WI38 (cell line): ENCODE data around the gene LRCH4.
"Not testable (repeated sequence)": the region's sequence is repeated elsewhere in the genome, so short reads cannot be mapped to it uniquely, and the experiment has no call there.

Experiments used
- H3K4me3 ChIP-seq: 2 replicates; pipeline ENCODE4 v1.5.1; 2011; ENCODE audit warnings: low read depth, mild to moderate bottlenecking, control low read depth, low read length
- CTCF ChIP-seq: IDR thresholded peaks from 2 replicates; pipeline ENCODE4 v1.5.1; 2012; ENCODE audit warnings: low read depth, mild to moderate bottlenecking, control low read depth, low read length

LRCH4 gene

GRCh38 chr7:100545360-100546128 is 40.4 kb downstream of the LRCH4 start:
- H3K4me3 ChIP-seq = 0 out of 2 replicates have a peak overlapping the region, but pooled peaks have one; percentile 13
- no peak for TF ChIP-seq CTCF

- no peak overlapping the region for H3K4me3 ChIP-seq
- no peak for TF ChIP-seq CTCF
These were observed 41.0 kb downstream of the LRCH4 start for GRCh38 chr7:100544967-100545359.

GRCh38 chr7:100544386-100544785 is 41.5 kb downstream of the LRCH4 start:
- TF ChIP-seq CTCF = no peak
- H3K4me3 ChIP-seq = no peak overlapping the region

GRCh38 chr7:100543586-100543985 is 42.3 kb downstream of the LRCH4 start:
- TF ChIP-seq CTCF = no peak
- no peak overlapping the region for H3K4me3 ChIP-seq

- H3K4me3 ChIP-seq = not testable (repeated sequence)
These were observed 44.6 kb downstream of the LRCH4 start for GRCh38 chr7:100541309-100541708.

- peak overlapping the region; percentile 76 for H3K4me3 ChIP-seq
- no peak for TF ChIP-seq CTCF
These were observed 45.7 kb downstream of the LRCH4 start for GRCh38 chr7:100540073-100540723.

GRCh38 chr7:100539436-100540006 is 46.4 kb downstream of the LRCH4 start:
- H3K4me3 ChIP-seq = peak overlapping the region; percentile 76
- TF ChIP-seq CTCF = no peak
